Renal pelvis (tissue), 4 donors: ENCODE data around the gene ST8SIA4. TPM values are rescaled to one million over a fixed set of nuclear protein-coding genes. Genes with fewer than 3 reads are reported as not detected.
"Not testable (repeated sequence)": the region's sequence is repeated elsewhere in the genome, so short reads cannot be mapped to it uniquely, and the experiment has no call there.

Experiments used
- DNase-seq: peaks from one replicate; pipeline ENCODE4 v3.0.0-alpha.2; 2013
- polyA plus RNA-seq, 3 donors: library from polyadenylated mRNA; unstranded; fragments of 120-200 nt; gene quantifications; one replicate each; pipeline ENCODE4 v1.2.1, GENCODE V29; 2013; ENCODE audit not compliant: insufficient read length in 3 of 3

ST8SIA4 gene
- polyA plus RNA-seq, 3 donors: 3.9 to 7.6 (median 4.3) TPM

DNA sequence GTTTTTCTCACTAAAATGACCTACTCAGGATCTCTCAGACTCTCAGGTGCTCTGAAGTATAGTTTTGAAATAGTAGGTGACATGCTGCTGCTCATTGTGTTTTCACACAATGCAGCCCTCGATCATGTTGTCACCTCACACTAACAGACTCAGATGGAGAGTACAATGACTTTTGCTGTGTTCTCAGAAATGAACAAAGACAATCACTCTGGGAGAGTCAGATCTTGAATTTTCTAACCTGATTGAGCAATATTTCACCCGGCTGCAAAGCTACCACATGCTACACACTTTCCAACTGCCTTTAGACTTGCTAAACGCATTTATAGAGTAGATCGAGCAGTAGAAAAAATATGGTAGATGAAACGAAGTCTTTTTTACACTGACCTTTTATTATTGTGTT is 113.4 kb downstream of the ST8SIA4 start:
- DNase-seq: no peak

DNA sequence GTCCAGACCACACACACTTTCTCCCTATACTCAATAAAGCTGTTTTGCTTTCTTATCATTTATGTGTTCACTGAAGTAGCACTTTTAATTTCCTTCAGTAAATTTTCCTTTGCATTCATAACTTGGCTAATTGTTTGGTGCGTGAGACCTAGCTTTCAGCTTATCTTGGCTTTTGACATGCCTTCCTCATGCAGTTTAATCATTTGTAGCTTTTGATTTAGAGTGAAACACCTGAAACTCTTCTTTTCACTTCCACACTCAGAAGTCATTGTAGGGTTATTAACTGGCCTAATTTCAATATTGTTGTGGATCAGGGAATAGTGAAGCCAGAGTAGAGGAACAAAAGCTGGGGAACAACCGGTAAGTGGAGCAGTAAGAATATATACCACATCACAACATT is 114.7 kb downstream of the ST8SIA4 start:
- DNase-seq: no peak

- no peak for DNase-seq
Observed at GRCh38 chr5:100787648-100788047, 115.4 kb downstream of the ST8SIA4 start.

- not testable (repeated sequence) for DNase-seq
Observed at GRCh38 chr5:100785536-100785935, 117.5 kb downstream of the ST8SIA4 start.

- no peak for DNase-seq
Observed at GRCh38 chr5:100780376-100780870, 122.7 kb downstream of the ST8SIA4 start.

GRCh38 chr5:100779669-100780375 is 123.3 kb downstream of the ST8SIA4 start:
- no peak for DNase-seq

GRCh38 chr5:100777680-100778300 is 125.3 kb downstream of the ST8SIA4 start:
- DNase-seq: no peak

DNA sequence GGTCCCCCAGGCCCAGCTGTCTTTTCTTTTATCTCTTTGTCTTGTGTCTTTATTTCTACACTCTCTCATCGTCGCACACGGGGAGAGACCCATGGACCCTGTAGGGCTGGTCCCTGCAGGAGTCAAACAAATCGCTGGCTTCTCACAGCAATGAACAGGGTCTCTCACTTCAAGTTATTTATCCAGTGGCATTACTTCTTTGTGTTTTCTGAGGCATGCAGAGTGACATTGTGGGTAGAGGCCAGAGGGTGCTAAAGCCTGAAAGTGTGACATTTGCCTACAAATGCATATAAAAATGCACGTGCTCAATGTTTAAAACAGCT is 127.6 kb downstream of the ST8SIA4 start:
- no peak for DNase-seq

GRCh38 chr5:100772548-100772947 is 130.5 kb downstream of the ST8SIA4 start:
- DNase-seq: no peak

DNA sequence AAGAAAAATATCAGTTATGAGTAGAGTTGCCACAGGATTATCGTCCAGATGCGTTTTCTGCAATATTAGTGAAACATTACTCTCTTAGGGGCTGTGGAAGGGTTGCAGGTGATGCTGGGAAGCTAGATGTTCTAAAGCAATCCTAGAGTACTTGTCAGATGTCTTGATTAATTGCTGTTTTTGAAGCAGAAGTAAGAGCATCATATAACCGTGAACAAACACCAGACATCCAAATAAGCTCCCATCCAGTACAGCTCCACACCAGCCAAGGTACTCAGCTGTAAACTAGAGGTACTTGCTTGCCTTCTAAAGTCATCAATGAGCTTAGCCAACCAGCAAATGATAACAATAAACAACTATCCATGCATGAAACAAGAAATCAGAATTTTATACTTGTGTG is 131.1 kb downstream of the ST8SIA4 start:
- DNase-seq: peak; percentile 38

GRCh38 chr5:100771181-100771580 is 131.9 kb downstream of the ST8SIA4 start:
- DNase-seq: no peak

DNA sequence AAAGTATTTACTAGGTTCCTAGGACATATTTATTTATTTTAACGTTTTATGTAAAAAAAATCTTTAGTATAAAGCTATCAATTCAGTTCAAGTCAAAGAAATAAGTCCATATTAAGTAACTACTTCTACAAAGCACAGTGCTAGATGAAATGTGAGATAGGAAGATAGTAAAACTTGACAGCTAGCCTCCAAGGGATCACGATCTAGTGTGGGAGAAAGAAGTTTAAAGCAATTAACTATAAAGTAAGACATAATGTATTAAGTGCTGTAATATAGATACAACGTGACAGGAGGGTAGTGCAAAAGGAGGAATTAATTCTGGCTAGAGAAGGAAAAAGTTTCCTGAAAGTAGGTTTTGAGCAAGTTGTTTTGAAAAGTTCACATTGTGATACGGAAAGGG is 134.9 kb downstream of the ST8SIA4 start:
- peak; percentile 44 for DNase-seq

- no peak for DNase-seq
Observed at GRCh38 chr5:100762995-100763394, 140.1 kb downstream of the ST8SIA4 start.

- DNase-seq: no peak
Observed at GRCh38 chr5:100762108-100762507, 141.0 kb downstream of the ST8SIA4 start.

DNA sequence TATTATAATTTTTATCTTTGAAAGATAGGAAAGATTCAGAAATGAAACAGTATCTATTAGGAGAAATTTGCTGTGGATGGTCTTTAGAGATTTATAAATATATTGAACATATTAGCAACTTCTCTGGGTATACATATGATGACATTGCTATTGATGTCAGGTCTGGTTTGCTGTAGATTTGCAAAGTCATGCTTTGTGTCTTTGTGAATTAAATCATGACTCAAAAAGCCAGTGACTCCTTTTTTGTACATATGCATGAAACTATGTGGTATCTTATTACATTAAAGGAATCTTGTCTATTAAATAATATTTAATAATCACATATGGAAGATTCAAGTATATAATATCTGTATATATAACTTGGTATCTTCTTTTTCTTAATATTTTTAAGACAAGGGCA is 141.9 kb downstream of the ST8SIA4 start:
- DNase-seq: no peak

- DNase-seq: no peak
Observed at GRCh38 chr5:100760688-100761087, 142.4 kb downstream of the ST8SIA4 start.

DNA sequence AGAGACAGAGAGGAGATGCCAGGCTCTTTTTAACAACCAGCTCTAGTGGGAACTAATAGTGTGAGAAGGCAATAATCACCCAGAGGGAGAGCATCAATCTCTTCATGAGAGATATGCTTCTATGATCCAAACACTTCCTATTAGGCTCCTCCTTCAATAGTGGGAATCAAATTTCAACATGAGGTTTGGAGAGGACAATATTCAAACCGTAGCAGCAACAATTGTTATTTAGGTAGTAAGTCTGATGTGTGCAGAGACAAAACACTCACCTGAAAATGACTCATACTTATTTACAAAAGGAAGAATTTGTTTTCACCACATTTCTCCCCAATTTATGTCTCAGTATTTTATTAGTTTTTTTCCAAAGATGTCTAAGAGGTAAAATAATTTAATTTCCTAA is 144.3 kb downstream of the ST8SIA4 start:
- DNase-seq: no peak

DNA sequence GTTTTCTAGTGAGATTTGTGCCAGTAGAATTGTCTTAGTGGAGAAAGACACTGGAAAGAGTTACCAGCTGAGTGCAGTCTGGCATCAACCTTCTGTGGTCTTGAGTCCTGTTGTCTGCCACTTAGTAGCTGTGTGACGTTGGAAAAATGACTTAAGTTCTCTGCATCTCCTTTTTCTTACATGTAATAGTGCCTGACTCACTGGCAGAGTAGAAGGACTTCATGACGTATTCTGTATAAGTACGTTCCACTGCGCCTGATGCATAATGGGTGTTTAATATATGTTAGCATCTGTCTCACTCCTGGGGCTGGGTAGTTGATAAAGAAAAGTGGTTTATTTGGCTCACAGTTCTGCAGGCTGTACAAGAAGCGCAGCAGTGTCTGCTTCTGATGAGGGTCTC is 144.8 kb downstream of the ST8SIA4 start:
- no peak for DNase-seq

- no peak for DNase-seq
Observed at GRCh38 chr5:100757618-100758017, 145.5 kb downstream of the ST8SIA4 start.
